Liver (tissue), 9 donors: ENCODE data around the gene SRGAP1. TPM values are rescaled to one million over a fixed set of nuclear protein-coding genes. Genes with fewer than 3 reads are reported as not detected.

Experiments used
- DNase-seq: peaks from one replicate; pipeline ENCODE4 v3.0.0-alpha.2; 2017; ENCODE audit warnings: low spot score
- H3K27ac ChIP-seq, 2 donors: one replicate each; pipeline ENCODE4 v1.7.0; 2013; ENCODE audit warnings: inconsistent platforms in 2 of 2, low read length in 2 of 2, control low read depth in 1 of 2, low read depth in 1 of 2, mild to moderate bottlenecking in 1 of 2
- H3K27me3 ChIP-seq, 4 donors: one replicate each; pipeline versions ENCODE4 v1.6.1 to v1.7.0; 2013; ENCODE audit warnings: low read length in 3 of 4, inconsistent platforms in 1 of 4, mild to moderate bottlenecking in 1 of 4, moderate library complexity in 1 of 4; ENCODE audit not compliant: control insufficient read depth in 4 of 4, insufficient read depth in 4 of 4
- H3K36me3 ChIP-seq, 4 donors: one replicate each; pipeline versions ENCODE4 v1.6.1 to v1.7.0; 2013; ENCODE audit warnings: low read length in 3 of 4, mild to moderate bottlenecking in 3 of 4, low read depth in 1 of 4, moderate library complexity in 1 of 4; ENCODE audit not compliant: control insufficient read depth in 4 of 4, insufficient read depth in 3 of 4
- H3K4me1 ChIP-seq, 4 donors: one replicate each; pipeline versions ENCODE4 v1.6.1 to v1.7.0; 2013; ENCODE audit warnings: low read length in 3 of 4, mild to moderate bottlenecking in 3 of 4, moderate library complexity in 1 of 4; ENCODE audit not compliant: control insufficient read depth in 4 of 4, insufficient read depth in 4 of 4
- H3K4me3 ChIP-seq, 3 donors: one replicate each; pipeline versions ENCODE4 v1.6.1 to v1.7.0; 2013; ENCODE audit warnings: low read length in 3 of 3, control low read depth in 1 of 3, low read depth in 1 of 3, mild to moderate bottlenecking in 1 of 3
- H3K9ac ChIP-seq, 2 donors: one replicate each; pipeline ENCODE4 v1.7.0; 2013; ENCODE audit warnings: low read length in 2 of 2, mild to moderate bottlenecking in 2 of 2, moderate library complexity in 2 of 2, control low read depth in 1 of 2, low read depth in 1 of 2
- H3K9me3 ChIP-seq, 4 donors: one replicate each; pipeline versions ENCODE4 v1.6.1 to v1.7.0; 2013; ENCODE audit warnings: low read length in 3 of 4; ENCODE audit not compliant: control insufficient read depth in 4 of 4
- EGR1 ChIP-seq, 2 donors: IDR thresholded peaks; 2 replicates each; pipeline ENCODE4 v1.6.1; 2016 to 2018; ENCODE audit warnings: antibody characterized with exemption in 2 of 2, low read depth in 2 of 2
- FOXA1 ChIP-seq: IDR thresholded peaks from 2 replicates; pipeline ENCODE4 v1.6.1; 2016; ENCODE audit warnings: antibody characterized with exemption
- FOXA2 ChIP-seq: IDR thresholded peaks from 2 replicates; pipeline ENCODE4 v1.6.1; 2016; ENCODE audit warnings: antibody characterized with exemption
- GABPA ChIP-seq, 2 donors: IDR thresholded peaks in 1 of 2; conservative IDR thresholded peaks in 1 of 2; 2 replicates each; pipeline ENCODE4 v1.6.1; 2016; ENCODE audit warnings: antibody characterized with exemption in 2 of 2, mild to moderate bottlenecking in 1 of 2, moderate library complexity in 1 of 2
- HNF4A ChIP-seq, 2 donors: conservative IDR thresholded peaks; 2 replicates each; pipeline ENCODE4 v1.6.1; 2016; ENCODE audit warnings: antibody characterized with exemption in 2 of 2, mild to moderate bottlenecking in 2 of 2
- JUND ChIP-seq, 2 donors: IDR thresholded peaks; 2 replicates each; pipeline ENCODE4 v1.6.1; 2016; ENCODE audit warnings: antibody characterized with exemption in 2 of 2
- NR2F2 ChIP-seq: IDR thresholded peaks from 2 replicates; pipeline ENCODE4 v1.6.1; 2016; ENCODE audit warnings: antibody characterized with exemption
- RAD21 ChIP-seq, 2 donors: IDR thresholded peaks; 2 replicates each; pipeline ENCODE4 v1.6.1; 2016; ENCODE audit warnings: antibody characterized with exemption in 2 of 2, mild to moderate bottlenecking in 2 of 2
- TAF1 ChIP-seq: conservative IDR thresholded peaks from 2 replicates; pipeline ENCODE4 v1.6.1; 2016; ENCODE audit warnings: antibody characterized with exemption, mild to moderate bottlenecking
- YY1 ChIP-seq: IDR thresholded peaks from 2 replicates; pipeline ENCODE4 v1.6.1; 2016; ENCODE audit warnings: antibody characterized with exemption, mild to moderate bottlenecking
- WGBS: extraction: QIAGEN DNeasy Blood & Tissue Kit; methylation state at CpG from one replicate; pipeline ENCODE4 v1.1.7; 2013; 5-methylcytosine and 5-hydroxymethylcytosine counted together
- polyA plus RNA-seq, 2 donors: library from polyadenylated mRNA; stranded (reverse) in 1 of 2; unstranded in 1 of 2; fragments of 200-250 nt in 1 of 2; fragments of >200 nt in 1 of 2; fragmentation: Nextera tagmentation in 1 of 2; extraction: Ambion mirVana in 1 of 2; gene quantifications; one replicate each; pipeline versions ENCODE4 v1.2.1 to v1.2.3, GENCODE V29; 2013 to 2015
- total RNA-seq, 2 donors: library from RNA; depleted of rRNA; stranded (reverse); fragments of >200 nt; gene quantifications; one replicate each; pipeline ENCODE4 v1.2.3, GENCODE V29; 2014
- TF ChIP-seq, protein P1 (sequence below): IDR thresholded peaks from 2 replicates; pipeline ENCODE4 v1.6.1; 2016; ENCODE audit warnings: antibody characterized with exemption
- TF ChIP-seq, protein P2 (sequence below): IDR thresholded peaks from 2 replicates; pipeline ENCODE4 v1.6.1; 2016; ENCODE audit warnings: antibody characterized with exemption
- TF ChIP-seq, protein P3 (sequence below): IDR thresholded peaks from 2 replicates; pipeline ENCODE4 v1.6.1; 2016; ENCODE audit warnings: antibody characterized with exemption
- TF ChIP-seq, protein P4 (sequence below): fragments of 150-350 bp; IDR thresholded peaks from 2 replicates; pipeline ENCODE4 v1.5.1; 2017; ENCODE audit warnings: improper control_type of control experiment, low read depth, low read length; ENCODE audit not compliant: missing input control
- TF ChIP-seq, protein P5 (sequence below): IDR thresholded peaks from 2 replicates; pipeline ENCODE4 v1.6.1; 2016; ENCODE audit warnings: antibody characterized with exemption, mild to moderate bottlenecking
- donor health status: healthy.
- donor health status: healthy.
- donor health status: healthy.
- donor health status: healthy.
- donor health status: healthy.

SRGAP1 gene
- total and polyA plus RNA-seq, 4 donors = 0.28 to 1.3 (median 0.85) TPM

DNA sequence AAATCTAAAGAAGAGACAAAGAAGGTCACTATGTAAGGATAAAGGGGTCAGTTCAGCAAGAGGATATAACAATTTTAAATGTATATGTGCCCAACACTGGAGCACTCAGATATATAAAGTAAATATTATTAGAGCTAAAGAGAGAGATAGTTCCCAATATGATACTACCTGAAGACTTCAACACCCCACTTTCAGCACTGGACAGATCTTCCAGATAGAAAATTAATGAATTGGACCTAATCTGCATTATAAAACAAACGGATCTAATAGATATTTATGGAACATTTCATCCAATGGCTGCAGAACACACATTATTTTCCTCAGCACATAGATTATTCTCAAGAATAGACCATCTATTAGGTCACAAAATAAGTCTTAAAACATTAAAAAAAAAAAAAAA lies 24.1 kb upstream of the SRGAP1 start:
- 91% methylated on average over 1 of the region's 1 CpG for WGBS
- H3K27ac ChIP-seq = no peak overlapping the region

DNA sequence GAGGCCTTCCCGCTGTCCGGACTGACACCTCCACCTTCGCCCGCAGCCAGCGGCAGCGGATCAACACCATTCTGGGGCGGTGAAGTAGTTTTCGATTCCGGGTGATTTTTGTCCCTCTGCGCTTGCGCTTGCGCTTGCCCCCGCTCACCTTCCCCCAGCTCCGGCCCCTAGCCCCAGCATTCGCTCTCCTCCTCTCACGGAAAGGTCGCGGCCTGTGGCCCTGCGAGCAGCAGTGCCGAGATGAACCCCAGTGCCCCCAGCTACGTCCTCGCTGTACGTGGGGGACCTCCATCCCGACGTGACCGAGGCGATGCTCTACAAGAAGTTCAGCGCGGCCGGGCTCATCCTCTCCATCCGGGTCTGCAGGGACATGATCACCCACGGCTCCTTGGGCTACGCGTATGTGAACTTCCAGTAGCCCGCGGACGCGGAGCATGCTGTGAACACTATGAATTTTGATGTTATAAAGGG lies 22.7 kb upstream of the SRGAP1 start:
- H3K36me3 ChIP-seq = no peaks in the 10 kb centered on the region
- no peaks in the 10 kb centered on the region for H3K27me3 ChIP-seq
- peak overlapping the region; percentile 47 to 55 (median 53) for H3K4me3 ChIP-seq
- peaks cover 0 to 7% (median under 1%) of the 10 kb centered on the region in 4 donors for H3K4me1 ChIP-seq
- WGBS = 29% methylated on average over 38 of the region's 38 CpGs
- H3K9ac ChIP-seq = no peak overlapping the region
- H3K9me3 ChIP-seq = no peaks in the 10 kb centered on the region
- no peak for DNase-seq
- TF ChIP-seq RAD21 (IDR thresholded peaks at IDR 0.05) (no peak), JUND (IDR thresholded peaks at IDR 0.05) (no peak), FOXA1 (no peak), YY1 (no peak), NR2F2 (no peak), TAF1 (no peak), EGR1 (IDR thresholded peaks at IDR 0.05; ENCODE audit: low read depth in 2 of 2) (no peak), FOXA2 (no peak), HNF4A (conservative IDR thresholded peaks at IDR 0.05) (no peak), GABPA (IDR thresholded peaks at IDR 0.05 in 1 of 2, conservative IDR thresholded peaks at IDR 0.05 in 1 of 2) (no peak)
- TF ChIP-seq, protein P1, sequence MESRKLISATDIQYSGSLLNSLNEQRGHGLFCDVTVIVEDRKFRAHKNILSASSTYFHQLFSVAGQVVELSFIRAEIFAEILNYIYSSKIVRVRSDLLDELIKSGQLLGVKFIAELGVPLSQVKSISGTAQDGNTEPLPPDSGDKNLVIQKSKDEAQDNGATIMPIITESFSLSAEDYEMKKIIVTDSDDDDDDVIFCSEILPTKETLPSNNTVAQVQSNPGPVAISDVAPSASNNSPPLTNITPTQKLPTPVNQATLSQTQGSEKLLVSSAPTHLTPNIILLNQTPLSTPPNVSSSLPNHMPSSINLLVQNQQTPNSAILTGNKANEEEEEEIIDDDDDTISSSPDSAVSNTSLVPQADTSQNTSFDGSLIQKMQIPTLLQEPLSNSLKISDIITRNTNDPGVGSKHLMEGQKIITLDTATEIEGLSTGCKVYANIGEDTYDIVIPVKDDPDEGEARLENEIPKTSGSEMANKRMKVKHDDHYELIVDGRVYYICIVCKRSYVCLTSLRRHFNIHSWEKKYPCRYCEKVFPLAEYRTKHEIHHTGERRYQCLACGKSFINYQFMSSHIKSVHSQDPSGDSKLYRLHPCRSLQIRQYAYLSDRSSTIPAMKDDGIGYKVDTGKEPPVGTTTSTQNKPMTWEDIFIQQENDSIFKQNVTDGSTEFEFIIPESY = no peak
- TF ChIP-seq, protein P2, sequence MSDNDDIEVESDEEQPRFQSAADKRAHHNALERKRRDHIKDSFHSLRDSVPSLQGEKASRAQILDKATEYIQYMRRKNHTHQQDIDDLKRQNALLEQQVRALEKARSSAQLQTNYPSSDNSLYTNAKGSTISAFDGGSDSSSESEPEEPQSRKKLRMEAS = no peak
- TF ChIP-seq, protein P3, sequence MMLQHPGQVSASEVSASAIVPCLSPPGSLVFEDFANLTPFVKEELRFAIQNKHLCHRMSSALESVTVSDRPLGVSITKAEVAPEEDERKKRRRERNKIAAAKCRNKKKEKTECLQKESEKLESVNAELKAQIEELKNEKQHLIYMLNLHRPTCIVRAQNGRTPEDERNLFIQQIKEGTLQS = no peak
- TF ChIP-seq, protein P4, sequence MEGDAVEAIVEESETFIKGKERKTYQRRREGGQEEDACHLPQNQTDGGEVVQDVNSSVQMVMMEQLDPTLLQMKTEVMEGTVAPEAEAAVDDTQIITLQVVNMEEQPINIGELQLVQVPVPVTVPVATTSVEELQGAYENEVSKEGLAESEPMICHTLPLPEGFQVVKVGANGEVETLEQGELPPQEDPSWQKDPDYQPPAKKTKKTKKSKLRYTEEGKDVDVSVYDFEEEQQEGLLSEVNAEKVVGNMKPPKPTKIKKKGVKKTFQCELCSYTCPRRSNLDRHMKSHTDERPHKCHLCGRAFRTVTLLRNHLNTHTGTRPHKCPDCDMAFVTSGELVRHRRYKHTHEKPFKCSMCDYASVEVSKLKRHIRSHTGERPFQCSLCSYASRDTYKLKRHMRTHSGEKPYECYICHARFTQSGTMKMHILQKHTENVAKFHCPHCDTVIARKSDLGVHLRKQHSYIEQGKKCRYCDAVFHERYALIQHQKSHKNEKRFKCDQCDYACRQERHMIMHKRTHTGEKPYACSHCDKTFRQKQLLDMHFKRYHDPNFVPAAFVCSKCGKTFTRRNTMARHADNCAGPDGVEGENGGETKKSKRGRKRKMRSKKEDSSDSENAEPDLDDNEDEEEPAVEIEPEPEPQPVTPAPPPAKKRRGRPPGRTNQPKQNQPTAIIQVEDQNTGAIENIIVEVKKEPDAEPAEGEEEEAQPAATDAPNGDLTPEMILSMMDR = no peak
- H3K27ac ChIP-seq = no peak overlapping the region

More for the DNA sequence above, 24.1 kb upstream of the SRGAP1 start:
- no peaks in the 10 kb centered on the region for H3K27me3 ChIP-seq
- H3K4me3 ChIP-seq = no peak overlapping the region
- DNase-seq = no peak
- no peak overlapping the region for H3K9ac ChIP-seq
- H3K4me1 ChIP-seq = peaks cover 0 to 14% (median 6%) of the 10 kb centered on the region in 4 donors
- H3K9me3 ChIP-seq = no peaks in the 10 kb centered on the region
- no peak for TF ChIP-seq FOXA1
- TF ChIP-seq, protein P5, sequence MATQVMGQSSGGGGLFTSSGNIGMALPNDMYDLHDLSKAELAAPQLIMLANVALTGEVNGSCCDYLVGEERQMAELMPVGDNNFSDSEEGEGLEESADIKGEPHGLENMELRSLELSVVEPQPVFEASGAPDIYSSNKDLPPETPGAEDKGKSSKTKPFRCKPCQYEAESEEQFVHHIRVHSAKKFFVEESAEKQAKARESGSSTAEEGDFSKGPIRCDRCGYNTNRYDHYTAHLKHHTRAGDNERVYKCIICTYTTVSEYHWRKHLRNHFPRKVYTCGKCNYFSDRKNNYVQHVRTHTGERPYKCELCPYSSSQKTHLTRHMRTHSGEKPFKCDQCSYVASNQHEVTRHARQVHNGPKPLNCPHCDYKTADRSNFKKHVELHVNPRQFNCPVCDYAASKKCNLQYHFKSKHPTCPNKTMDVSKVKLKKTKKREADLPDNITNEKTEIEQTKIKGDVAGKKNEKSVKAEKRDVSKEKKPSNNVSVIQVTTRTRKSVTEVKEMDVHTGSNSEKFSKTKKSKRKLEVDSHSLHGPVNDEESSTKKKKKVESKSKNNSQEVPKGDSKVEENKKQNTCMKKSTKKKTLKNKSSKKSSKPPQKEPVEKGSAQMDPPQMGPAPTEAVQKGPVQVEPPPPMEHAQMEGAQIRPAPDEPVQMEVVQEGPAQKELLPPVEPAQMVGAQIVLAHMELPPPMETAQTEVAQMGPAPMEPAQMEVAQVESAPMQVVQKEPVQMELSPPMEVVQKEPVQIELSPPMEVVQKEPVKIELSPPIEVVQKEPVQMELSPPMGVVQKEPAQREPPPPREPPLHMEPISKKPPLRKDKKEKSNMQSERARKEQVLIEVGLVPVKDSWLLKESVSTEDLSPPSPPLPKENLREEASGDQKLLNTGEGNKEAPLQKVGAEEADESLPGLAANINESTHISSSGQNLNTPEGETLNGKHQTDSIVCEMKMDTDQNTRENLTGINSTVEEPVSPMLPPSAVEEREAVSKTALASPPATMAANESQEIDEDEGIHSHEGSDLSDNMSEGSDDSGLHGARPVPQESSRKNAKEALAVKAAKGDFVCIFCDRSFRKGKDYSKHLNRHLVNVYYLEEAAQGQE = peak; percentile 19
- TF ChIP-seq JUND (IDR thresholded peaks at IDR 0.05) = no peak
- no peak for TF ChIP-seq HNF4A (conservative IDR thresholded peaks at IDR 0.05)
- no peaks in the 10 kb centered on the region for H3K36me3 ChIP-seq
